GM18508 (cell line): ENCODE results near the gene PARD3B.

ENCODE experiments used
- ATAC-seq: cut with Tn5 transposase; IDR thresholded peaks from one replicate; pipeline ENCODE4 v1.9.1; 2021; ENCODE audit warnings: moderate number of reproducible peaks; ENCODE audit not compliant: insufficient read depth, unreplicated experiment

Gene PARD3B

DNA sequence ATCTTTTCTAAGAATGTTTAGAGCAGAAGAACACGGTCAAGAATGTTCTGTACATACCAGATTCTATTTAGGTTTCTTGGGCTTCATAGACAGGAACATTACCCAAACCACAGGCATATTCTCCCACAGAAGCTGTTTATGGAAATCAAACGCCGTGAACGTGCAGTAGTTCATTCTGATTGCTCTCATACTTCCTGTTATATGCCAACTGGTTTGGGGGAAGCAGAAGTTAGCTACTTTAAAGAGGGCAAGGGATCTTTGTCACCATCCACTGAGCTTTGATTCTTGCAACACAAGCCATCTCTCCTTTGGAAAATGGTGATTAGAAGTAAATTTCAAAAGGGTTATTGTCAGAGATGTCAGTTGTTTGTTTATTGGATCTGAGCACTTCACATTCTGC, 954.8 kb downstream of the PARD3B start:
- ATAC-seq = no peak

DNA sequence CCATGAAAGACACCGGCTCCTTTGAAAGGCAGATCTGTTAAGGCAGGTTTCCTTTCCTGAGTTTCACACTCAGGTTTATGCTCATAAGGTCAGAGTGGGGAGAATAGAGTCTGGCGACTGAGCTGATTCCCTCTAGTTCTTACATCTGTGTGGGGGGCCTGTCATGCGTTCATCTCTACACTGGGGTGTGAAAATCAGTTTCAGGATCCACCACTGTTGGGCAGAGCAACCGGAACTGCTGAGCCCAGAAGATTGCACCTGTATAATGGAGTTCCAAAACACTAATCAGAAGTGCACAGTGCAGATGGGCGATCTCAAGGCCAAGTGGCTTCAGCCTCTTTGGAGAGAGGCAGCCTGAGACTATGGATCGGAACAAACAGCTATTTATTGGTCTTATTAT, 955.7 kb downstream of the PARD3B start:
- no peak for ATAC-seq

DNA sequence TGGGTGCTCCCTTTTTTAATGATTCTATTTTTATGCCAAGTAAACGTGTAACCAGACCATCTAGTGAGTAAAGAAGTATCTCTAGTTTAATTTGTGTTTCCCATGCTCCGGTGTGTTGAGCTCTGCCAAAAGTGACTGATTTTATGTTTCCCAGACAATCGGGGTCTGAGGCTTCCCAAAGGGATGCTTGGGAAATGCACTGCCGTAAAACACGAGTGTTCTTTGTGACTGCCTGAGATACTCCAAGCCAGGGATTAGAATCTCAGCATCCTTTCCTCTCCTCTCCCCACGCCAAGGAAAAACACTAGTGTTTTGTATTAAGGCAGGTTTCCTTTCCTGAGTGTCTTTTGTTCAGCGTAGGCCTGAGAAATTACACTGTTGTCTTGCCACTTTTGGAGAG, 956.6 kb downstream of the PARD3B start:
- no peak for ATAC-seq

DNA sequence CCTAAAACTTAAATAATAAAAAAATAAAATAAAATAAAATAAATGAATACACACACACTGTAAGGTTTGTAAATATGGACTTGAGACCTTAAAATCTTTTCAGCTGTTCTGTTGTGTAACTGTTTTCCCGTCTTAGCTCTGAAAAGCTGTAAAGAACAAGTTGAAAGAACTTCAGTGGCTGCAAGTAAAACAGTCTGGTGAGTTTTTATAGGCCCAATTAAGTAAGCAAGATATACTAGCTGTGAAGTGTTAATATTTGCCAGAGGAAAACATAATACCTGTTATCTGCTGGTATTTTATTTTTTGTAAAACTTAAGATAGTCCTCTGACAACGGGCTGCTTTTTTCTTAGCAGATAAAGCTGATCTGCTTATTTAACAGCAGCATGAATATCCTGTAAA, 960.1 kb downstream of the PARD3B start:
- ATAC-seq = no peak

DNA sequence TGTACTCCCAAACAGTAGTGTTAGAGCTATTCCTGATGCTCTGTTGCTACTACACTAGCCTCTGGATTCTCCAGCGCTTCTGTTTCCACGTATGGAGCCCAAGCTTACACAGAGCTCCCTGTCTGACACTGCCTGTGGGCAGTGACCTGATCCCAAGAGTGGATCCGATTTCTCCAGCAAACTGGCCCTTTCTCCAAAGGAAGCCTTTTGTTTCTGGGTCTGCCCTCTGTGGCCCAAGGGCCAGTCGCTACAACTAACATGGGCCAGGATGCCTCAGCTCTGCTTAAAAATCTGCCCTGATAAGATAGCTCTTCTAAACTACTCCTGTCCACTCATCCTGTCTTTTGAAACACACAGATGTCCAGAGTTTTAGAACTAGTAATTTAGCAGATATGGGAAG, 964.4 kb downstream of the PARD3B start:
- ATAC-seq = no peak

DNA sequence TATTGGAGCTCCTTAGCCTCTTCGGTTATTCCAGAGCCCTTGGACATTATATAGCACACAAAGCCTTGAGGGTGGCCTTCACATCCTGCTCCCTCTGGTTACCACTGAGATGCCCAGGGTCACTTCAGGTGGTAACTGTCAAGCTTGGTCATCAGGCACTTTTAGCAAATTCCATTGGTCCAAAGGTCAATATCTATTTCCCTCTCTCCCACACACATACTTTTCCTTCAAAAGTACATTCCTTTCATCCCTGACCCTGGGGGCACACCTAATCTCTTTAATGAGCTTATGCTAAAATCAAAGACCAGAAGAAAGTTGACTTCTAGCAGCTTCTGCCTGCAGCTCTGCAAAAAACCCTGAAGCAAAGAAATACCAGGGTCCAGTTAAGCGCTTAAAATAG, 965.1 kb downstream of the PARD3B start:
- ATAC-seq = no peak

DNA sequence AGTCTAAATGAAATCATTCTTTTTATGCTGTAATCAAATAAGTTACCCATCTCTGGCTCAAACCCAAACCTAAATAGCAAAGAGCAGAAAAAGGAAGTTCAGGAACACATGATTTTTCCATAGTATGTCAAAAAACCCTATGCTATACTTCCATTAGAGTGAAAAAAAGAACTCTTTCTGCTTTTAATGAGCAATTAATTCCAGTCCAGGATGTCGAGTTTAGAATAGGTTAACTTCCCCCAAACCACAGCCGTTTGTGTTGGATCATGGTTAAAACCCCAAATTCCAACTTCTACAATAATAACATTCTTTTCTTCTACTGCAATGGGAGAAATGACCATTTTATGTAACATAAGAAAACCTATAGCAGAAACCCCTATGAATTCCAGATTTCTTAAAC, 965.9 kb downstream of the PARD3B start:
- ATAC-seq = no peak

DNA sequence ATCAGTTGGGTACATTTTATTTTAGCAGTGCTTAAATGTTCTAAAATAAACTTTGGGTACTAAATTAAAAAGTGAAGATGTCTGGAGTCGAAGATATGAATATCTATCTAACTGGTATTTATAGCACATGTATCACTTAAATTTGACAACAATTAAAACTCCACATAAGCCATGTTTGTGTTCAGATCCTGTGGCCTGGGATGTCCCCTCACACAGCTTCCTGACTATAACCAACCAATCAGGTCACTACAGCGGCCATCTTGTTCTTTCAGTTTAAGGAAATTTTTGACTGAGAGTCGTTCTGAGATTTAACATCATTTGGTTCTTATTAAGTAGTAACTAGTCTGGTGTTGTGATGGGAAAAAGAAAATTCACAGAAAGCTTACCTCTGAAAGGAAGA, 966.4 kb downstream of the PARD3B start:
- no peak for ATAC-seq

DNA sequence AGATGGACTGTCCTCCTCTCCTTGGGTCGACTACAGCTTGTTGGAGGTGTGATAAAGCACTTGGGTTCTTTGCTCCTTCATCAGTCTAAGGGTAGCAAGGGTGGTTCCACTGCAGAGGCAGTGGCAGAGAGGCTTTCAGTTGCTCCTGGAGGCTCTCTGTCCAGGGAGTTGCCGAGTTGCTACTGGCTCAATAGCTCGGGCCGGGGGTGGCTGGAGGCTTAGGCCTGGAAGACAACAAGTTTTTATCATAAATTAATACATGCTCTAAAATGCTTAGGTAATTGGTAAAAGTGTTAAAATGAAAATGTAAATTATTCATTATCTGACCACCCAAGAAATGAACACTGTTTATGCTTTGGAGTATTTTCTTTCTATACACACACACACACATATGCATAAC, 975.0 kb downstream of the PARD3B start:
- no peak for ATAC-seq

DNA sequence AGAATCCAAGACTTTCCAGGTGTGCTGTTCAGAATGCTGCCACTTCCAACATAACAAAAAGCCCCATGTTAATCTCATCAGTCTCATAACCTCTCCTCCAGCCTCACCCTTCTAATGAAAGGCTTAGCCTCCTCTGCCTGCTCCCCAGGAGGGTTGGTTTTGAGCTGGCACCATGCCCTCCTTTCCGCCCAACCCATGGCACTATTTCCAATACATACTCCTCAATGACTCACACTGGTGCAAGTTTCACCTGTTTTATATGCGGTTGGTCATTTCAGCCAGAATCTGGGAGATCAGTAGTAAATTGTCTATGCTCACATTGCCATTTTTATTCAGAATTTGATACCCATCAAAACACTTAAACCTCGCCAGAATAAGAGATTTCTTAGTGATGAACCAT, 979.4 kb downstream of the PARD3B start:
- ATAC-seq = no peak

DNA sequence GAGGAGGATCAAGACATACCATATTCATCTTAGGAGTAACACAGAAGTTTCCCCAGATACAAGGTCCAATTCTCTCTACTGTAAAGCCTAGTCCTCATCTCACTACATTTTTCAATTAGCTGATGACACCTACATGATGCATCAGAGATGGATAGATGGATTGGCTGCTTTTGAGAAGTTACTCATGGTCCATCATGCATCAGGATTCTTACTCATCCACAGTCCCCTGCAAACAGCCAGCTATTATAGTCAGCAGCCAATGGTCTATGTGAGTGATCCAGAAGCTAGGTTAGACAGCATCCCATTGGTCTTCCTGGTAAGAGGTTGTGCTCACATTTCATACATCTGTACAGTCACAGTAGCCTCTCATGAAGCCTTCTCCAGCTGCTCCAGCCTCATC, 982.5 kb downstream of the PARD3B start:
- no peak for ATAC-seq

DNA sequence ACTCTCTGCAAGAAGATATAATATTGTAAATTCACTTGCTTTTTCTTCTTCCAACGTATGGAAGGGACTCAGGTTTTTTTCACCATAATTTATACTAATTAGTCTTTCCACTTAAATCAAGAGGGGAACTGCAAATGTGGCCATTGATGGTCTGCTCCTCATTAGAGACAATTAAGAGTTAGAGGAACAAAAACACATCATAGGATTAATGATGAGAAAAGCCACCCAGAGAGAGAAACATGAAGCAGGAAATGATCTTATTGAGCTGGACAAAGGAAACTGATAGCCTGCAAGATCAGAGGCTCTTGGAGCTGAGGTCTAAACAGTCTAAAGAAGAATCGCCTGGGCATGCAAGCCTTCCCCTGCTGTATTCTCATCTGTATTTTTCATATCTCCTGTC, 985.8 kb downstream of the PARD3B start:
- no peak for ATAC-seq

DNA sequence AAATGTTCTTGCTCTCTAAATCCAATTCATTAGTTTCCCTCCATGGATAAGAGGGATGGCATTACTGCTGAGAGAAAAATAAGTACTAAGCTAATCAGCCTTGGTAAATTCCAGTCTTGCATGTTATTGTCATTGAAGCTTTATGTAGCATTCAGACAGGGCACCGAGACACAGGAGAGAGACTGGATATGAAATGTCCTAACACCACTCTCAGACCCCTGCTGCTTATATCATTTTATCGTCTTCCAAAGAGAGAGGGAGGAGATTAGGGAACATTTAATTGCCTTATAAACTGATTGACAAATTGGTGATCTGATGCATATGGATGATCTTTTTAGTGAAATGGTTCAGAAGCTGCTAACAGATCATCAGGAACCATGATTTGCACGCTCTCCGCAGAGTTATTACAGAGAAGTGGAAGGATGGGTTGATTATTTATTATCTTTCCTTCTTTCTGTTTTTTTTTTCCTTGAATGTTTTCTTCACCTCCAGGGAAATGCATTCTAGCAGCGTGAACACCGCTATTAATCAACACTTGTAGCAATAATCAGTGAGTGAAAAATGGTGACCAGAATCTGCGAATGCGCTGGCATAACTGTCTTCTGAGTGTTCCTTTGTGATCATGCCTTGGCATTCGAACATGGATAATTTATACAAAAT, 986.3 kb downstream of the PARD3B start:
- no peak for ATAC-seq

DNA sequence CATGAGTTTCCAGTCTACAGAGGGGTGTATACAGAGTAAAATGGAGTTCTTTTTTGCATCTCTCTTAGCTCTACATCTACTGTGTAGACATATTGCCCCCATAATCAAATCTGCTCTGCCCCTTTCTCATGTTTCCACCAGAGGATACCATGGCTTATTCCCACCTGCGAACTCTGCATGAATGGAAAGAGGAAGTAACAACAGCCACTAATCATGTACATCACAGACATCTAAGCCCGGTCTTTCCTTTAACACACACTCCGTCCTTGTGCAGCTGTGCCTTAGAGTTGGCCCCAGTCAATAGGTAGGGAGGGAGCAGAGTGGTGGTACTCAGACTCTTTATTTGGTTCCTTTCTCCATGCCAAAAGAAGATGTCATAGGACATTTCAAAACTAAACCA, 989.7 kb downstream of the PARD3B start:
- ATAC-seq = no peak

DNA sequence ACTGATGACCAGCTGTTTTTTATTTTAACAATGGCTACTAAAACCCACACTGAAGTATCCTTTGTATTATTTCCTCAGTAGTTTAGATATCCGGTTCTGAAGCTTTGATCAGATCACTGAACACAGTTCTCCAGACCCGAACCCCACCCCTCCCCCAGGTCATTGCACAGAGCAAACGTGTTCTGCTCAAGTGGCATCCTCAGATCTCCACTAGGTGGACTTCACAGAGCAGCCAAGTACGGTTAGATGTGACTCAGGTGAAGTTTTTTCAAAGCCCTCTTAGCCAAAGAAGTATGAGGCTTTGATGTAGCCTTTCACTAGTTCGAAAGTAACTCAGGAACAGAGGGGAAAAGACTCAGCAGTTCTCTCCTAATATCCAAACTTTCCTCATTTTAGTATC, 994.3 kb downstream of the PARD3B start:
- no peak for ATAC-seq

DNA sequence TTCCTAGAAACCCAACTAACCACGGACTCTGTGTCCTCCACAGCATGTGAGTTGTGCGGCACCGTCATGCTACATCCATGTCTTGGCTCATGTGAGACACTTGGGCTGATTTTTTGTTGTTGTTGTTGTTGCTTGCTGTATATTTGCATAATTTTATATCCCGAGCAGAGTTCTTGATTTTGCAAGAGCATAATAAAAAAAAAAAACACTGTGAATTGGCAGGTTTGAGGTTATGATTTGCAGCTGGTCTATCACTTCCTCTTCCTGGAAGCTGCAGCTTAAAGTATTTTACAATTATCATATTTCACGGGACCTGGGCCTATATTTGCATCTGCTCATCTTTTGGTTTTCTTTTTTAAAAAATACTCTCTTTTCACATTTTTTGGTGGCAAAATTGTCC, 994.8 kb downstream of the PARD3B start:
- ATAC-seq = no peak

DNA sequence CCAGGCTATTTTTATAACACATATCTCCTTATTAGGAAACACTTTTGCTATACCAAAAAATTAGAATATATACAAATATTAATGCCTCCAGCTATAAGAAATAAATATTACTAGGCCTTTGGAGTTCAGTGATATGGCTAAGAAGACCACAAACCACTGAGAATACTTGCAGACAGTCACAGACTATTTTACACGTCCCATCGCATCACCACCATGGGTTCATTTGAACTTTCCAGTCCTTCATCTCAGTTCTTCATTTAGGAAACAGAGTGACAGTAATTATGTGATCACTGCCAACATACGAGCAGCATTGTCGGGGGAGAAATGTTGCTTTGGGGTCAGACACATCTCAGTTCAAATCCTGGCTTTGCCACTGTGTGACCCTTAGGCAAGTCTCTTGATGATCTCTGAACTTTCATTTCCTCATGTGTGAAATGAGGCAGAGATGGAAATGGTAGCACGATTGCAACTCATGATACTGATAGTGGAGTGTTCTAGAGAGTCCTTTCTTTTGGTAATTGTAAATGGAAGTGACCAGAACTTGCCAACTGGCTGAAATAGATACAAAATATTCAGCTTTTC, 998.1 kb downstream of the PARD3B start:
- ATAC-seq = no peak

DNA sequence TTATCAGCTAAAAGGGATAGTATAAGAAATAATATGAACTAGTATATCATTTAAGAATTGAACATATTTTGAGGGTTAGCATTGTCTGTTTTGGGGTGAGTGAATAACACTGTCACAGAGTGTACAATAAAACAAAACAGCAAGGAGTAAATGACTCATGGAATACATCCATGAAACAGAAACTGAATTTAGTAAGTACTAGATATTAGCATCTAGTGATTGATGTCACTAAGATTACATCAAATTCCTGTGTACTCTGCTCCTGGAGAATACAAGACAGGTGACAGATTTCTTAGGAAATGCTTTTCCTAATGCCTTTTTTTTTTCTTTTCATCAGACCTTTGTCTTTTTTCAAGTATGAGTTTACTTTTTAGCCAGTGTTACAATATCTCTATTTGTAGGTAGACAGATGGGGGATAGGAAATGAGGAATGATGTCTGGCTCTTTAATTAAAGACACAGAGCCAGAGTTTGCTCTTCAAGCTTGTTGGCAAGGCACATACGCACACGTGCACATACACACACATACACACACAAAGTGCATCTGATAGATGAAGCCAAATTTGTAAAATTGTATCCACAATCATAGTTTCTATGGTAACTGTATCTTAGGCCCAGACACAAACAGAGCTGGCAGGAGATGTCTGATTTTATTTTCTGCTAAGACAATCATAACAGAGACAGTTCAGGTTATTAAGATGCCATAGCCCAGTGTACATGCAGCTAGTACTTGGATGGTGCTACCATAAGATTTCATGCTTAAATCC, 998.8 kb downstream of the PARD3B start:
- ATAC-seq = no peak

DNA sequence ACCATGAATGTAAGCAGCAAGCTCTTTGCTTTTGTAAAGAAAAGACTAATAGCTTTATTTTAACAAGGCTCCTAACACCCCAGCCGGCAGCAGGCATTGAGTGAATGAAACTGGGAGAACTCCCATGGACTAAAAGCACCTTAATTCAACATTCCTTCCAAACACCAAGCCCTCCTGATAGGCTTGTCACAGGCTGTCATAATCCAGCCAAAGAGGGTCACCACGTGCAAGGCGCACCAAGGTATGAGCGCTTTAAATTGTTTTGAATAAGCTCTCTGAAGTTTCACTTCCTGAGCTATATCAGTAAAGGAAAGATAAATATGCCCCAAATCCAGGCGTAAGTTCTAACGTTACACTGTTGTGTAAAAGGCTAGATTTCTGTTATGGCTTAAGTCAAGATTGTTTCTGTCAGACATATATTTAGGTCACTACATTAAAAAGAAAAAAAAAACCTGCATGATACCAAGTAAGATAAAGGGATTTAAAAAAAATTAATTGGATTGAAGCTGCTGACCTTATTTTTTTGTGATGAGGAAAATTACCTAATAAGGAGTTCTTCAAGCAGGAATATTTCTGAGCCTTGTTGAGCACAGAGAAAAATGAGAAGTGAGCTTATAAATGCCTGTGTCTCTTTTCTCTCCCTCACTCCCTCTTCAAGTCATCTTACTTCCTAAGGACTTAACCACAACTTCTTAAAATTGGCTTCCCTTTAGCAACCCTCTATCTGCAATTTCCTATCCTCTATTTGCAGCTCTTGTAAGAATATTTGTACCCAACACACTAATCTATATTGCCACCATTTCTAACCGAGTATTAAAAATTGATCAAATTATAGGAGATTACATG, 1000.9 kb downstream of the PARD3B start:
- ATAC-seq = no peak

DNA sequence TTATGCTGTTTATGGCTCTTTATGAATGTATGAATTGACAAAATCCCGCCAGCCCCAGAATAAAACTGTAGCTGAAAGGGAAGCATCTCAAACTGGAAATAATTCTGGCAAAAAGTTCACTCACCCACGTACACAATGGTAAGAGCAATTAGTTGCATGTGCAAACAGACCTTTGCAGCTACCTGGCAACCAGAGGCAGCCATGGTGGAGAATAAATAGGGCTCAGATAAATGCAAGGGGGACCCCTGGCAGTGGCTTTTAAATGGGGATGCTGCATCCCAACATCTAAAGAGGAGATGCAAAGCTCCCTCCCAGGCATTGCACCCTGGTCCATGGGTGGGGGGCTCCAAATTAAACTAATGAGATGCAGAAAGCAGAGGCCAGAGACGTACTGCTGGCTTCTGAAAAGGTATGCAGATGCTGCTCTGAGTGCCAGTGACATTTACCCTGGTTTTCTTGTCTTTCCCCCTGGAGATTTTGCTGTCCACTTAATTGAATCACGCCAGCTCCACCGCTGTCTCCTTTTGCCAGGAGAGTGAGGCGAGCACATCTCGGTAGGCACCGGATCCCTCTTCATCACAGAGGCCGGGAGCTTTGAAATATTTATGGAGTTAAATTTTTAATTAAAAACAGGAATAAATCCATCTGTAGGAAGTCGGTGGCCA, 1010.4 kb downstream of the PARD3B start:
- ATAC-seq = no peak
